ENCODE results near the gene ZNF451. TPM values are rescaled to one million over a fixed set of nuclear protein-coding genes. Genes with fewer than 3 reads are reported as not detected.
A peak's percentile ranks its signal among the peaks of the same experiment; 100 is the strongest.

ZNF451 gene
- total RNA-seq, 1 donor from 2014 or later, result 69.3 TPM

DNA sequence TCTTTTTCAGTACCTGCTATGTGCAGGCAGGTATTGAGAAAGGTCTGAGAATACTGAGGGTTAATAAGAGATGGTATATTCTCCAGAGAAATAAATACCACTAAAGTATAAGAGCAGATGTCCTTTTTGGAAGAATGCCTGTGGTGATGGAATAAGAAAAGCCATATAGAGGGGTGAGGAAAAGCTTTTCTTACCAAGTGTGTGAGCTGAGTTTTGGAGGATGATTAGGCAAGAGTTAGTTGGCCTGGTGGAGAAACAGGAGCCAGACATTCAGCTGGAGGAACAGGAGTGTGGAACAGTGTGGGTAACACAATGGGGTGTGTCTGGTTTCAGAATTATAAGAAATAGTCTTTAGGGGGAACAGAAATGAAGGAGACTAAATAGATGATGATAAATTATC lies 19.9 kb downstream of the ZNF451 start:
- no peak overlapping the region for H3K9ac ChIP-seq (ENCODE audit: low read length)
- Mint-ChIP-seq H3K27ac (ENCODE audit: unreplicated experiment) (peak overlapping the region; percentile 58), H3K27me3 (ENCODE audit: low read depth, unreplicated experiment) (no peaks in the 10 kb centered on the region), H3K4me3 (ENCODE audit: unreplicated experiment) (no peak overlapping the region), H3K36me3 (ENCODE audit: low read depth, unreplicated experiment) (peaks cover 12% of the 10 kb centered on the region), H3K4me1 (ENCODE audit: low read depth, unreplicated experiment) (peaks cover 4% of the 10 kb centered on the region), H3K9me3 (ENCODE audit: unreplicated experiment) (no peaks in the 10 kb centered on the region)
- H3K4me3 ChIP-seq (ENCODE audit: insufficient read depth, low read depth, low read length), result no peak overlapping the region
- no peak overlapping the region for H2AFZ ChIP-seq (ENCODE audit: low read depth, low read length)
- peaks cover 45% of the 10 kb centered on the region for H4K20me1 ChIP-seq (ENCODE audit: insufficient read depth, low read length)
- H3K27me3 ChIP-seq (ENCODE audit: insufficient read depth, low read length), result no peaks in the 10 kb centered on the region
- peaks cover 8% of the 10 kb centered on the region for H3K36me3 ChIP-seq (ENCODE audit: insufficient read depth, low read length)
- no peak for FAIRE-seq
- no peak for DNase-seq (ENCODE audit: low read depth)
- no peaks in the 10 kb centered on the region for H3K9me3 ChIP-seq (ENCODE audit: insufficient read depth, low read depth, low read length)
- no peak overlapping the region for H3K4me2 ChIP-seq (ENCODE audit: low read length)
- peaks cover 71% of the 10 kb centered on the region for H3K79me2 ChIP-seq (ENCODE audit: insufficient read depth, low read length)
- TF ChIP-seq EZH2 (IDR thresholded peaks at IDR 0.05; ENCODE audit: insufficient read depth, low read length), result no peak
- TF ChIP-seq, protein P1, sequence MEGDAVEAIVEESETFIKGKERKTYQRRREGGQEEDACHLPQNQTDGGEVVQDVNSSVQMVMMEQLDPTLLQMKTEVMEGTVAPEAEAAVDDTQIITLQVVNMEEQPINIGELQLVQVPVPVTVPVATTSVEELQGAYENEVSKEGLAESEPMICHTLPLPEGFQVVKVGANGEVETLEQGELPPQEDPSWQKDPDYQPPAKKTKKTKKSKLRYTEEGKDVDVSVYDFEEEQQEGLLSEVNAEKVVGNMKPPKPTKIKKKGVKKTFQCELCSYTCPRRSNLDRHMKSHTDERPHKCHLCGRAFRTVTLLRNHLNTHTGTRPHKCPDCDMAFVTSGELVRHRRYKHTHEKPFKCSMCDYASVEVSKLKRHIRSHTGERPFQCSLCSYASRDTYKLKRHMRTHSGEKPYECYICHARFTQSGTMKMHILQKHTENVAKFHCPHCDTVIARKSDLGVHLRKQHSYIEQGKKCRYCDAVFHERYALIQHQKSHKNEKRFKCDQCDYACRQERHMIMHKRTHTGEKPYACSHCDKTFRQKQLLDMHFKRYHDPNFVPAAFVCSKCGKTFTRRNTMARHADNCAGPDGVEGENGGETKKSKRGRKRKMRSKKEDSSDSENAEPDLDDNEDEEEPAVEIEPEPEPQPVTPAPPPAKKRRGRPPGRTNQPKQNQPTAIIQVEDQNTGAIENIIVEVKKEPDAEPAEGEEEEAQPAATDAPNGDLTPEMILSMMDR (IDR thresholded peaks at IDR 0.05; ENCODE audit: insufficient read depth, low read depth, low read length), result no peak
- no peaks in the 10 kb centered on the region for H3K4me1 ChIP-seq (ENCODE audit: insufficient read depth, low read length)
- H3K27ac ChIP-seq (ENCODE audit: low read depth, low read length), result no peak overlapping the region

DNA sequence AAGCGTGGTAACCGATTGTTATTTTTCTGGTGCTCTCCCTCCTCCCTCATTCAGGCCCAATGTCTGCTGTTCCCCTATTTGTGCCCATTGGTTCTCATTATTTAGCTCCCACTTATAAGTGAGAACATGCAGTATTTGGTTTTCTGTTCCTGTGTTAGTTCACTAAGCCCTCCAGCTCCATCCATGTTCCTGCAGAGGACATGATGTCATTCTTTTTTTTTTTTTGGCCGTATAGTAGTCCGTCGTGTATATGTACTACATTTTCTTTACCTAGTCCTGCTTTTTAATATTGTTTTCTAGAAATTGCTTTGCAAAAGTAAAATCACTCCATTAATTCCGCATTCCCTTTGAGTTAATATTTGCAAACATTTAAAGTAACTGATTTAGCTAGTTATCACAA lies 23.1 kb downstream of the ZNF451 start:
- no peak overlapping the region for H3K9ac ChIP-seq (ENCODE audit: low read length)
- no peaks in the 10 kb centered on the region for H3K27me3 ChIP-seq (ENCODE audit: insufficient read depth, low read length)
- TF ChIP-seq, protein P1 (IDR thresholded peaks at IDR 0.05; ENCODE audit: insufficient read depth, low read depth, low read length), result no peak
- TF ChIP-seq EZH2 (IDR thresholded peaks at IDR 0.05; ENCODE audit: insufficient read depth, low read length), result no peak
- H3K4me1 ChIP-seq (ENCODE audit: insufficient read depth, low read length), result no peaks in the 10 kb centered on the region
- no peaks in the 10 kb centered on the region for H3K9me3 ChIP-seq (ENCODE audit: insufficient read depth, low read depth, low read length)
- FAIRE-seq, result no peak
- H2AFZ ChIP-seq (ENCODE audit: low read depth, low read length), result no peak overlapping the region
- no peak overlapping the region for H3K4me3 Mint-ChIP-seq (ENCODE audit: unreplicated experiment)
- H3K36me3 ChIP-seq (ENCODE audit: insufficient read depth, low read length), result peaks cover 3% of the 10 kb centered on the region
- H3K4me1 Mint-ChIP-seq (ENCODE audit: low read depth, unreplicated experiment), result peaks cover 4% of the 10 kb centered on the region
- no peak overlapping the region for H3K4me3 ChIP-seq (ENCODE audit: insufficient read depth, low read depth, low read length)
- H3K36me3 Mint-ChIP-seq (ENCODE audit: low read depth, unreplicated experiment), result peaks cover 8% of the 10 kb centered on the region
- no peak overlapping the region for H3K27ac Mint-ChIP-seq (ENCODE audit: unreplicated experiment)
- H4K20me1 ChIP-seq (ENCODE audit: insufficient read depth, low read length), result peaks cover 49% of the 10 kb centered on the region
- no peak overlapping the region for H3K4me2 ChIP-seq (ENCODE audit: low read length)
- peaks cover 60% of the 10 kb centered on the region for H3K79me2 ChIP-seq (ENCODE audit: insufficient read depth, low read length)
- H3K9me3 Mint-ChIP-seq (ENCODE audit: unreplicated experiment), result no peaks in the 10 kb centered on the region
- H3K27ac ChIP-seq (ENCODE audit: low read depth, low read length), result no peak overlapping the region
- no peak for DNase-seq (ENCODE audit: low read depth)
- no peaks in the 10 kb centered on the region for H3K27me3 Mint-ChIP-seq (ENCODE audit: low read depth, unreplicated experiment)

DNA sequence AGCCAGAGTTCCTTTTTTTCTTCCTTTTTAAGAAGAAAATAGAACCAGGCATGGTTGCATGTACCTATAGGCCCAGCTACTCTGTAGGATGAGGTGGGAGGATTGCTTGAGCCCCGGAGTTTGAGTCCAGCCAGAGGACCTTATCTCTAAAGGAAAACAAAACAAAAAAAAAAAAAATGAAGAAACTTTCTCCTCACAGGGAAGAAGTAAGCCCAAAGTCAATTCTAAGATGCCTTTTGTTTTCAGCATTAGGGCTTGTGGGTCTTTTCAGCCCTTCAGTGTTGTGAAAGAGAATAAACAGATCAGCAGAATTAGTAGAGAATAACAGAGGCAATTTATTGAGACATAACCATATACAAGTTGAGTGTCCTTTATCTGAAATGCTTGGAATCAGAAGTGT lies 26.8 kb downstream of the ZNF451 start:
- no peak overlapping the region for H3K4me2 ChIP-seq (ENCODE audit: low read length)
- peaks cover 4% of the 10 kb centered on the region for H3K9me3 Mint-ChIP-seq (ENCODE audit: unreplicated experiment)
- no peak overlapping the region for H3K27ac ChIP-seq (ENCODE audit: low read depth, low read length)
- no peak for DNase-seq (ENCODE audit: low read depth)
- no peak overlapping the region for H3K27ac Mint-ChIP-seq (ENCODE audit: unreplicated experiment)
- no peak overlapping the region for H3K4me3 Mint-ChIP-seq (ENCODE audit: unreplicated experiment)
- H3K9me3 ChIP-seq (ENCODE audit: insufficient read depth, low read depth, low read length), result no peaks in the 10 kb centered on the region
- no peak overlapping the region for H3K9ac ChIP-seq (ENCODE audit: low read length)
- H3K36me3 ChIP-seq (ENCODE audit: insufficient read depth, low read length), result no peaks in the 10 kb centered on the region
- peaks cover 36% of the 10 kb centered on the region for H4K20me1 ChIP-seq (ENCODE audit: insufficient read depth, low read length)
- FAIRE-seq, result no peak
- TF ChIP-seq, protein P1 (IDR thresholded peaks at IDR 0.05; ENCODE audit: insufficient read depth, low read depth, low read length), result no peak
- no peak for TF ChIP-seq EZH2 (IDR thresholded peaks at IDR 0.05; ENCODE audit: insufficient read depth, low read length)
- H3K79me2 ChIP-seq (ENCODE audit: insufficient read depth, low read length), result peaks cover 38% of the 10 kb centered on the region
- H3K36me3 Mint-ChIP-seq (ENCODE audit: low read depth, unreplicated experiment), result peaks cover 4% of the 10 kb centered on the region
- no peaks in the 10 kb centered on the region for H3K27me3 Mint-ChIP-seq (ENCODE audit: low read depth, unreplicated experiment)
- no peaks in the 10 kb centered on the region for H3K4me1 Mint-ChIP-seq (ENCODE audit: low read depth, unreplicated experiment)
- H3K4me1 ChIP-seq (ENCODE audit: insufficient read depth, low read length), result no peaks in the 10 kb centered on the region
- H3K4me3 ChIP-seq (ENCODE audit: insufficient read depth, low read depth, low read length), result no peak overlapping the region
- no peak overlapping the region for H2AFZ ChIP-seq (ENCODE audit: low read depth, low read length)
- H3K27me3 ChIP-seq (ENCODE audit: insufficient read depth, low read length), result no peaks in the 10 kb centered on the region

Measured in astrocyte (in vitro differentiated cells and primary cell).